HFF-Myc (cell line): ENCODE measurements around the gene PPP1R12B.

Experiments
- DNase-seq: peaks from one replicate; pipeline ENCODE4 v3.0.0-alpha.2; 2011; ENCODE audit warnings: low read depth; ENCODE audit errors: extremely low read depth
- H3K4me3 ChIP-seq: replicated peaks from 2 replicates; pipeline ENCODE4 v1.5.1; 2011; ENCODE audit warnings: low read depth, mild to moderate bottlenecking, control low read depth, low read length
- TF ChIP-seq, protein P1 (sequence below): IDR thresholded peaks from 2 replicates; pipeline ENCODE4 v1.5.1; 2012; ENCODE audit warnings: mild to moderate bottlenecking, low read depth, low read length, control low read depth; ENCODE audit errors: missing control alignments

Gene PPP1R12B, protein sequence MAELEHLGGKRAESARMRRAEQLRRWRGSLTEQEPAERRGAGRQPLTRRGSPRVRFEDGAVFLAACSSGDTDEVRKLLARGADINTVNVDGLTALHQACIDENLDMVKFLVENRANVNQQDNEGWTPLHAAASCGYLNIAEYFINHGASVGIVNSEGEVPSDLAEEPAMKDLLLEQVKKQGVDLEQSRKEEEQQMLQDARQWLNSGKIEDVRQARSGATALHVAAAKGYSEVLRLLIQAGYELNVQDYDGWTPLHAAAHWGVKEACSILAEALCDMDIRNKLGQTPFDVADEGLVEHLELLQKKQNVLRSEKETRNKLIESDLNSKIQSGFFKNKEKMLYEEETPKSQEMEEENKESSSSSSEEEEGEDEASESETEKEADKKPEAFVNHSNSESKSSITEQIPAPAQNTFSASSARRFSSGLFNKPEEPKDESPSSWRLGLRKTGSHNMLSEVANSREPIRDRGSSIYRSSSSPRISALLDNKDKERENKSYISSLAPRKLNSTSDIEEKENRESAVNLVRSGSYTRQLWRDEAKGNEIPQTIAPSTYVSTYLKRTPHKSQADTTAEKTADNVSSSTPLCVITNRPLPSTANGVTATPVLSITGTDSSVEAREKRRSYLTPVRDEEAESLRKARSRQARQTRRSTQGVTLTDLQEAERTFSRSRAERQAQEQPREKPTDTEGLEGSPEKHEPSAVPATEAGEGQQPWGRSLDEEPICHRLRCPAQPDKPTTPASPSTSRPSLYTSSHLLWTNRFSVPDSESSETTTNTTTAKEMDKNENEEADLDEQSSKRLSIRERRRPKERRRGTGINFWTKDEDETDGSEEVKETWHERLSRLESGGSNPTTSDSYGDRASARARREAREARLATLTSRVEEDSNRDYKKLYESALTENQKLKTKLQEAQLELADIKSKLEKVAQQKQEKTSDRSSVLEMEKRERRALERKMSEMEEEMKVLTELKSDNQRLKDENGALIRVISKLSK

DNA sequence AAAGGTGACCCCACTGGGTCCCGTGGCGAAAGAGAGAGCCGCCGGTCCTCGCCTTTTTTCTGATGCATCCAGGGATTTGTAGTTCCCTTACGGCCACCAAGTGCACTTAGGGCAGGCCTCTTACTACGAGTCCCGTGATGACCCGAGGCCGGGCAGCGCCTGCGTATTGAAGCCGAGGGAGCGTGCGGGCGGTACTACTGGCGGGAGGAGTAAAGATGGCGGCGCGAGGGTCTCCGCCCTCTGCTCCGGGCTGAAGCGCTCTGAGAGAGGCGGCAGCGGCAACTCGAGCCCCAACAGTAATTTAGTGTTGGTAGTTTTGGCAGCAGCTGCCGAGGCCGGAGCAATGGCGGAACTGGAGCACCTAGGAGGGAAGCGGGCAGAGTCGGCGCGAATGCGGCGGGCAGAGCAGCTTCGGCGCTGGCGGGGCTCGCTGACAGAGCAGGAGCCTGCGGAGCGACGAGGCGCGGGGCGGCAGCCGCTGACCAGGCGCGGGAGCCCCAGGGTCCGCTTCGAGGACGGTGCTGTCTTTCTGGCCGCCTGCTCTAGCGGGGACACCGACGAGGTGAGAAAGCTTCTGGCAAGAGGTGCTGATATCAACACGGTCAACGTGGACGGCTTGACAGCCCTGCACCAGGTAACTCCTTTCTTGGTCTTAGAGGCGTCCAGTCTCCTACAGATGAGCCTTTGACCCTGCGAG is at the start of gene PPP1R12B:
PPP1R12B (plus strand) TSS at position 191 of the 697 bp plus-strand sequence; CDS start at position 344, 153 bp downstream.
- TF ChIP-seq, protein P1, sequence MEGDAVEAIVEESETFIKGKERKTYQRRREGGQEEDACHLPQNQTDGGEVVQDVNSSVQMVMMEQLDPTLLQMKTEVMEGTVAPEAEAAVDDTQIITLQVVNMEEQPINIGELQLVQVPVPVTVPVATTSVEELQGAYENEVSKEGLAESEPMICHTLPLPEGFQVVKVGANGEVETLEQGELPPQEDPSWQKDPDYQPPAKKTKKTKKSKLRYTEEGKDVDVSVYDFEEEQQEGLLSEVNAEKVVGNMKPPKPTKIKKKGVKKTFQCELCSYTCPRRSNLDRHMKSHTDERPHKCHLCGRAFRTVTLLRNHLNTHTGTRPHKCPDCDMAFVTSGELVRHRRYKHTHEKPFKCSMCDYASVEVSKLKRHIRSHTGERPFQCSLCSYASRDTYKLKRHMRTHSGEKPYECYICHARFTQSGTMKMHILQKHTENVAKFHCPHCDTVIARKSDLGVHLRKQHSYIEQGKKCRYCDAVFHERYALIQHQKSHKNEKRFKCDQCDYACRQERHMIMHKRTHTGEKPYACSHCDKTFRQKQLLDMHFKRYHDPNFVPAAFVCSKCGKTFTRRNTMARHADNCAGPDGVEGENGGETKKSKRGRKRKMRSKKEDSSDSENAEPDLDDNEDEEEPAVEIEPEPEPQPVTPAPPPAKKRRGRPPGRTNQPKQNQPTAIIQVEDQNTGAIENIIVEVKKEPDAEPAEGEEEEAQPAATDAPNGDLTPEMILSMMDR = no peak
- peak within 1 kb of the TSS; percentile 76 for H3K4me3 ChIP-seq
- peak; percentile 96 for DNase-seq

GRCh38 chr1:202302166-202302565 is 46.3 kb upstream of the PPP1R12B start:
- DNase-seq = no peak
- TF ChIP-seq, protein P1 = no peak
- H3K4me3 ChIP-seq = no peak overlapping the region

GRCh38 chr1:202304375-202304774 is 44.1 kb upstream of the PPP1R12B start:
- no peak for DNase-seq
- TF ChIP-seq, protein P1 = no peak
- H3K4me3 ChIP-seq = no peak overlapping the region

DNA sequence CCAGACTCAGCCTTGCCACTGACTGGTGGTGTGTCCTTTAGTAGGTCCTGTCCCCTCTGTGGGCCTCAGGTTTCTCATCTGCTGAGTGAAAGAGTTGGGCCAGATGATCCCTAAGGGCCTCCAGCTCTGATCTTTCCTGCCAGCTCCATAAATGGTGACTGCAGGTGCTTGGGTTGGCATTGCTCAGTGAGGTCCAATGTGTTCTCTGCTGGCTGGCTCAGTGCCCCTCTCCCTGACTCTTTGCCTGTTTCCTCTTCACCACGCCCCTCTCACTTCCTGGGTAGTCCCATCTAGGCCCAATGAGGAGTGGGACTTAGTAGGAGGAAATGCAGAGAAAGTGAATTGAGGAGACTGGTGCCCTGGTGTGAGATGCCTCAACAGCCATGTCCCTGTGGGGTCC is 43.3 kb upstream of the PPP1R12B start:
- TF ChIP-seq, protein P1 = no peak
- DNase-seq = no peak
- H3K4me3 ChIP-seq = no peak overlapping the region

- no peak for DNase-seq
- TF ChIP-seq, protein P1 = no peak
- no peak overlapping the region for H3K4me3 ChIP-seq
Observed at GRCh38 chr1:202306535-202307345, 41.8 kb upstream of the PPP1R12B start.
